ENCODE results near the gene CSRNP2.
"Not testable (repeated sequence)": the region's sequence is repeated elsewhere in the genome, so short reads cannot be mapped to it uniquely, and the experiment has no call there.

Gene CSRNP2

DNA sequence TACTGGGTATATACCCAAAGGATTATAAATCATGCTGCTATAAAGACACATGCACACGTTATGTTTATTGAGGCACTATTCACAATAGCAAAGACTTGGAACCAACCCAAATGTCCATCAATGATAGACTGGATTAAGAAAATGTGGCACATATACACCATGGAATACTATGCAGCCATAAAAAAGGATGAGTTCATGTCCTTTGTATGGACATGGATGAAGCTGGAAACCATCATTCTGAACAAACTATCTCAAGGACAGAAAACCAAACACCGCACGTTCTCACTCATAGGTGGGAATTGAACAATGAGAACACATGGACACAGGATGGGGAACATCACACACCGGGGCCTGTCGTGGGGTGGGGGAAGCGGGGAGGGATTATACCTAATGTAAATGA is 4.5 kb downstream of the CSRNP2 start:
- POLR2A ChIA-PET; DNase-seq; H3K27ac ChIP-seq (ENCODE audit: insufficient read depth in 1 of 2, low read depth in 1 of 2, low read length in 2 of 2, poor library complexity in 1 of 2, severe bottlenecking in 2 of 2); H3K36me3 ChIP-seq (ENCODE audit: control insufficient read depth in 4 of 4, insufficient read depth in 4 of 4, low read length in 3 of 4); H3K27me3 ChIP-seq (replicated peaks in 2 of 5; ENCODE audit: control insufficient read depth in 4 of 5, insufficient read depth in 5 of 5, low read length in 4 of 5); H3K9me3 ChIP-seq (ENCODE audit: control extremely low read depth in 1 of 5, control insufficient read depth in 4 of 5, insufficient read depth in 2 of 5, low read depth in 1 of 5, low read length in 4 of 5); H3K4me3 ChIP-seq (ENCODE audit: control insufficient read depth in 1 of 7, extremely low read depth in 1 of 7, insufficient read depth in 4 of 7, low read depth in 2 of 7, low read length in 6 of 7): not testable (repeated sequence)
- peaks cover 0 to 23% (median 16%) of the 10 kb centered on the region in 4 experiments for H3K4me1 ChIP-seq (ENCODE audit: control extremely low read depth in 1 of 4, control insufficient read depth in 4 of 4, insufficient read depth in 4 of 4, low read length in 3 of 4)
- CTCF ChIA-PET: interaction anchor here (1.6 kb wide), 1 partner anchor 32 kb away, joined by 4 read pairs; no protein-coding TSS in a partner anchor
- no CpG with 5 or more reads among the region's 6 CpGs for WGBS (ENCODE audit: insufficient coverage)

DNA sequence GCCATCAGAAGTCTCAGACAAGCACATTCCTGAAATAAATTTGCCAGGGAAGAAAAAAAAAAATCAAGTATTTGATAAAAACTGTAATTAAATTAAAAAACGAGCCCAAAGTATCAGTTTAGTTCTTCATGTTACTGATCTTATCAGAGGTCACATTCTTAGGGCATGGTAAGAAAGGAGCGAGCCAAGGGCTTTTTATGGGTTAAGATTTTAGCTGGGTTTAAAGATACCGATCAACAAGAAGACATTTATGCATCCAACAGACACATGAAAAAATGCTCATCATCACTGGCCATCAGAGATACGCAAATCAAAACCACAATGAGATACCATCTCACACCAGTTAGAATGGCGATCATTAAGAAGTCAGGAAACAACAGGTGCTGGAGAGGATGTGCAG is 5.0 kb downstream of the CSRNP2 start:
- POLR2A ChIA-PET; DNase-seq; H3K36me3 ChIP-seq (ENCODE audit: control insufficient read depth in 4 of 4, insufficient read depth in 4 of 4, low read length in 3 of 4); CTCF ChIA-PET; H3K27me3 ChIP-seq (replicated peaks in 2 of 5; ENCODE audit: control insufficient read depth in 4 of 5, insufficient read depth in 5 of 5, low read length in 4 of 5); H3K27ac ChIP-seq (ENCODE audit: insufficient read depth in 1 of 2, low read depth in 1 of 2, low read length in 2 of 2, poor library complexity in 1 of 2, severe bottlenecking in 2 of 2); H3K9me3 ChIP-seq (ENCODE audit: control extremely low read depth in 1 of 5, control insufficient read depth in 4 of 5, insufficient read depth in 2 of 5, low read depth in 1 of 5, low read length in 4 of 5); H3K4me3 ChIP-seq (ENCODE audit: control insufficient read depth in 1 of 7, extremely low read depth in 1 of 7, insufficient read depth in 4 of 7, low read depth in 2 of 7, low read length in 6 of 7): not testable (repeated sequence)
- peaks cover 0 to 20% (median 13%) of the 10 kb centered on the region in 4 experiments for H3K4me1 ChIP-seq (ENCODE audit: control extremely low read depth in 1 of 4, control insufficient read depth in 4 of 4, insufficient read depth in 4 of 4, low read length in 3 of 4)
- 60% methylated on average over 1 of the region's 5 CpGs for whole genome bisulfite sequencing (ENCODE audit: insufficient coverage)

DNA sequence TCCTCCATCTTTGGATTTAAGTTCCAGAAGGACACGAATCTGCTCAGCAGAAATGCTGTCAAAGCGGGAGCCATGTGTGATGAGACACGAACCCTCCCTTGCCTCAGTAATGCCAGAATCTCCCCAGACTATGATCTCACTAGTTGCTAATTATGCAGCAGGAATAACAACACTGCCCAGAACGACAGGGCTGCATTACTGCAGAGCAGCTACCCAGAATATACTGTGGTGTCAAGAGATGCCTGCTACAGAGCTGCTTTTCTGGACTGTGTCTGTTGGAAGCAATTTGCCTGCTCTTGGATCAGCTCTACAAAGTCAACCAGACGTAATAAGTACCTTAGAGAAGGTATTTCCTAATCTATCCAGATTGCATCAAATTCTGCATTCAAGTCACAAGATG is 5.5 kb downstream of the CSRNP2 start:
- no peak for DNase-seq
- ChIA-PET CTCF (interaction anchor here (1.5 kb wide), 1 partner anchor 13 kb away, joined by 4 read pairs; no protein-coding TSS in a partner anchor), POLR2A (no interaction called here)
- H3K4me3 ChIP-seq (ENCODE audit: control insufficient read depth in 1 of 7, extremely low read depth in 1 of 7, insufficient read depth in 4 of 7, low read depth in 2 of 7, low read length in 6 of 7): no peak overlapping the region
- no peaks in the 10 kb centered on the region for H3K9me3 ChIP-seq (ENCODE audit: control extremely low read depth in 1 of 5, control insufficient read depth in 4 of 5, insufficient read depth in 2 of 5, low read depth in 1 of 5, low read length in 4 of 5)
- H3K4me1 ChIP-seq (ENCODE audit: control extremely low read depth in 1 of 4, control insufficient read depth in 4 of 4, insufficient read depth in 4 of 4, low read length in 3 of 4): peaks cover 0 to 18% (median 12%) of the 10 kb centered on the region in 4 experiments
- H3K27ac ChIP-seq (ENCODE audit: insufficient read depth in 1 of 2, low read depth in 1 of 2, low read length in 2 of 2, poor library complexity in 1 of 2, severe bottlenecking in 2 of 2): no peak overlapping the region
- 93% methylated on average over 3 of the region's 5 CpGs for WGBS (ENCODE audit: insufficient coverage)
- H3K27me3 ChIP-seq (replicated peaks in 2 of 5; ENCODE audit: control insufficient read depth in 4 of 5, insufficient read depth in 5 of 5, low read length in 4 of 5): no peaks in the 10 kb centered on the region
- H3K36me3 ChIP-seq (ENCODE audit: control insufficient read depth in 4 of 4, insufficient read depth in 4 of 4, low read length in 3 of 4): peaks cover 4 to 10% (median 6%) of the 10 kb centered on the region in 4 experiments

DNA sequence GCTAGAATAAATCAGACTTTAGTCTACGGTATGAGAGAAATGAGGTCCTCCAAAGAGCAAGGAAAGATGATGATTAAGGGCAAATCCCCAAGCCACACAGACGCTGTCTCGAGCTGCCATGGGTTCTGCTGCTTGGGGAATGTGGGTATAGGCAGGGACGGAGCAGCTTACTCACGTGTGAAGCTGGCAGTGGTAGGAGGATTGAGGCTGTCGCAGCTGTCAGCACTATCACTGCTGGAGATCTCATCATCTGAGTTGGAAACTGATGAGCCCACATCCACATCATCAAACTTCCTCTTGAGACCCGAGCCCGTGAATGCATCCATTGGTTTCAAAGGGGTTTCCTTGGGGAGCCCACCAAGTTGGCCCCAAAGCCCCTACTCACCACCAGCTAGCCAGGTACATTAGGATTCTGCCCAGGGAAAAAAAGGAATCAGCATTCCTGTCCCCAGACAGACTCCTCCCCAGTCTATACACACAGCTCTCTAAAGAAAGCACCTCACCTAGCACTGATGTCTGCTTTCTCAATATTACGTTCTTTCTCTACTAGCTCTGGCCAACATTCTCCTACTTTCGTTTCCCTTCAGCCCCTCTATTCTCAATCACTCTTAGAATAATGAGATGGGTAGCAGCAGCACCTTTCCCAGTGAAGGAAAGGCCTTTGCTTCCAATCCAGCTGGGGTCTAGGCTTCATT is 7.0 kb downstream of the CSRNP2 start:
- no peak overlapping the region for H3K4me3 ChIP-seq (ENCODE audit: control insufficient read depth in 1 of 7, extremely low read depth in 1 of 7, insufficient read depth in 4 of 7, low read depth in 2 of 7, low read length in 6 of 7)
- peaks cover 0 to 5% (median 1%) of the 10 kb centered on the region in 4 experiments for H3K4me1 ChIP-seq (ENCODE audit: control extremely low read depth in 1 of 4, control insufficient read depth in 4 of 4, insufficient read depth in 4 of 4, low read length in 3 of 4)
- H3K27me3 ChIP-seq (replicated peaks in 2 of 5; ENCODE audit: control insufficient read depth in 4 of 5, insufficient read depth in 5 of 5, low read length in 4 of 5): no peaks in the 10 kb centered on the region
- H3K9me3 ChIP-seq (ENCODE audit: control extremely low read depth in 1 of 5, control insufficient read depth in 4 of 5, insufficient read depth in 2 of 5, low read depth in 1 of 5, low read length in 4 of 5): no peaks in the 10 kb centered on the region
- no peak overlapping the region for H3K27ac ChIP-seq (ENCODE audit: insufficient read depth in 1 of 2, low read depth in 1 of 2, low read length in 2 of 2, poor library complexity in 1 of 2, severe bottlenecking in 2 of 2)
- ChIA-PET POLR2A (interaction anchor here (0.5 kb wide), 1 partner anchor 137 kb away, joined by 3 read pairs; no protein-coding TSS in a partner anchor), CTCF (interaction anchor here (0.9 to 3.4 kb wide), 4 partner anchors 11 to 176 kb away, joined by 3 to 9 read pairs (median 4); no protein-coding TSS in a partner anchor)
- H3K36me3 ChIP-seq (ENCODE audit: control insufficient read depth in 4 of 4, insufficient read depth in 4 of 4, low read length in 3 of 4): peaks cover 11 to 23% (median 13%) of the 10 kb centered on the region in 4 experiments
- WGBS (ENCODE audit: insufficient coverage): 91% methylated on average over 7 of the region's 10 CpGs
- DNase-seq: no peak

DNA sequence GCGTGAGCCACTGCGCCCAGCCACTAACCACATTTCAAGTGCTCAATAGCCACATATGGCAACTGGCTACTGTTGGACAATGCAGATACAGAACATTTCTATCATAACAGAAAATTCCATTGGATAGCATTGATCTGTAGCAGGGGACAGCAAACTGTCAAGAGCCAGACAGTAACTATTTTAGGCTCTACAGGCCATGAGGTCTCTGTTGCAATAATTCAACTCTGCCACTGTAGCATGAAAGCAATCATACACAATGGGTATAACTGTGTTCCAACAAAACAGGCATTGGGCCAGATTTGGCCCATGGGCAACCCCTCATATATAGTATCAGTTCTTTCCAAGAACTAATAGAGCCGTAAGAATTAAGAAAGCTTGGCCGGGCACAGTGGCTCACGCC is 8.0 kb downstream of the CSRNP2 start:
- Histone ChIP-seq H3K9me3 (ENCODE audit: control extremely low read depth in 1 of 5, control insufficient read depth in 4 of 5, insufficient read depth in 2 of 5, low read depth in 1 of 5, low read length in 4 of 5) (no peaks in the 10 kb centered on the region), H3K36me3 (ENCODE audit: control insufficient read depth in 4 of 4, insufficient read depth in 4 of 4, low read length in 3 of 4) (peaks cover 12 to 31% (median 17%) of the 10 kb centered on the region in 4 experiments), H3K27ac (ENCODE audit: insufficient read depth in 1 of 2, low read depth in 1 of 2, low read length in 2 of 2, poor library complexity in 1 of 2, severe bottlenecking in 2 of 2) (no peak overlapping the region), H3K4me3 (ENCODE audit: control insufficient read depth in 1 of 7, extremely low read depth in 1 of 7, insufficient read depth in 4 of 7, low read depth in 2 of 7, low read length in 6 of 7) (no peak overlapping the region), H3K27me3 (replicated peaks in 2 of 5; ENCODE audit: control insufficient read depth in 4 of 5, insufficient read depth in 5 of 5, low read length in 4 of 5) (no peaks in the 10 kb centered on the region), H3K4me1 (ENCODE audit: control extremely low read depth in 1 of 4, control insufficient read depth in 4 of 4, insufficient read depth in 4 of 4, low read length in 3 of 4) (peaks cover 0 to 5% (median 1%) of the 10 kb centered on the region in 4 experiments)
- WGBS (ENCODE audit: insufficient coverage): 100% methylated on average over 5 of the region's 5 CpGs
- ChIA-PET CTCF (interaction anchor here (3.4 kb wide), 1 partner anchor 10 kb away, joined by 9 read pairs; no protein-coding TSS in a partner anchor), POLR2A (no interaction called here)
- no peak for DNase-seq

DNA sequence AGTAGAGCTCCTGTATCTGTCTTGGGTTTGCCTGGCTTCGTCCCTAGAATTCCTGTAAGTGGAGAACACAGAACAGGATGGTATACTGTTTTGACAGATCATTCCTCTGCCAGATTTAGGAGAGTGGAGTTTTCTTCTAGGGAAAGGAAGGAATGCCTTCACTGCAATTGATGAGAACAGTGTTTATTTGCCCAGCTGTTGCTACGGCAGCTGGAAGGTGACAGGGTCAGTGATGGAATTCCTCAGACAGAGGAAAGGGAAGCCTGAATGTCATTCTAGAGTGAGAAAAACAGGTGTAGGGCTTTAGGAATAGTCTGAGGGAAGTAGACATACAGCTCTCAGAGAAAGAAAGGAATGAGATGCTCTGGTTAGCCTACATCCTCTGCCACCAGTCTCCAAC is 11.7 kb downstream of the CSRNP2 start:
- peaks cover 16 to 56% (median 35%) of the 10 kb centered on the region in 4 experiments for H3K36me3 ChIP-seq (ENCODE audit: control insufficient read depth in 4 of 4, insufficient read depth in 4 of 4, low read length in 3 of 4)
- POLR2A ChIA-PET: interaction anchor here (0.5 kb wide), 1 partner anchor 180 kb away, joined by 4 read pairs; no protein-coding TSS in a partner anchor
- DNase-seq: no peak
- CTCF ChIA-PET: no interaction called here
- H3K27ac ChIP-seq (ENCODE audit: insufficient read depth in 1 of 2, low read depth in 1 of 2, low read length in 2 of 2, poor library complexity in 1 of 2, severe bottlenecking in 2 of 2): no peak overlapping the region
- no peaks in the 10 kb centered on the region for H3K9me3 ChIP-seq (ENCODE audit: control extremely low read depth in 1 of 5, control insufficient read depth in 4 of 5, insufficient read depth in 2 of 5, low read depth in 1 of 5, low read length in 4 of 5)
- no peak overlapping the region for H3K4me3 ChIP-seq (ENCODE audit: control insufficient read depth in 1 of 7, extremely low read depth in 1 of 7, insufficient read depth in 4 of 7, low read depth in 2 of 7, low read length in 6 of 7)
- peaks cover 0 to 5% (median 1%) of the 10 kb centered on the region in 4 experiments for H3K4me1 ChIP-seq (ENCODE audit: control extremely low read depth in 1 of 4, control insufficient read depth in 4 of 4, insufficient read depth in 4 of 4, low read length in 3 of 4)
- H3K27me3 ChIP-seq (replicated peaks in 2 of 5; ENCODE audit: control insufficient read depth in 4 of 5, insufficient read depth in 5 of 5, low read length in 4 of 5): no peaks in the 10 kb centered on the region
- 94% methylated on average over 2 of the region's 2 CpGs for WGBS (ENCODE audit: insufficient coverage)

DNA sequence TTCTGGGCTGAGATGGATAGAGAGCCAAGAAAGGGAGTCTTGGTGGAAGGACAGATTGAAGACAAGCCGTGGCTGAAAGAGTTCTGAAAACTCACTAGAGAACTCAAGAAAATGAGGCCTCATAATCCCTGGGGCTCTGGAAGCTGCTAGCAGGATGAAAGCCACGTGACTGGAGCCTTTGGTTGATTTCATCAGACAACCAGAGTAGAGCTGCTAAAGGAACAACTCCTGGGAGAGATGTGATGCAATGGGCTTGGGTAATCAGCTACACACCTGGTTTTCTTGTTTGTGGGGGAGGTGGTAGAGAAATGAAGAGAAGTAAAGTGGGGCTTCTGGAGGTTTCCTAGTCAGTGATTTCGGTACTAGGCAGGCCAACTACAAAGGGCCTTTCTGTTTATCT is 13.4 kb downstream of the CSRNP2 start:
- WGBS (ENCODE audit: insufficient coverage): 95% methylated on average over 2 of the region's 3 CpGs
- H3K4me3 ChIP-seq (ENCODE audit: control insufficient read depth in 1 of 7, extremely low read depth in 1 of 7, insufficient read depth in 4 of 7, low read depth in 2 of 7, low read length in 6 of 7): no peak overlapping the region
- H3K27me3 ChIP-seq (replicated peaks in 2 of 5; ENCODE audit: control insufficient read depth in 4 of 5, insufficient read depth in 5 of 5, low read length in 4 of 5): no peaks in the 10 kb centered on the region
- H3K27ac ChIP-seq (ENCODE audit: insufficient read depth in 1 of 2, low read depth in 1 of 2, low read length in 2 of 2, poor library complexity in 1 of 2, severe bottlenecking in 2 of 2): no peak overlapping the region
- H3K4me1 ChIP-seq (ENCODE audit: control extremely low read depth in 1 of 4, control insufficient read depth in 4 of 4, insufficient read depth in 4 of 4, low read length in 3 of 4): no peaks in the 10 kb centered on the region
- POLR2A ChIA-PET: no interaction called here
- peaks cover 18 to 69% (median 44%) of the 10 kb centered on the region in 4 experiments for H3K36me3 ChIP-seq (ENCODE audit: control insufficient read depth in 4 of 4, insufficient read depth in 4 of 4, low read length in 3 of 4)
- no peaks in the 10 kb centered on the region for H3K9me3 ChIP-seq (ENCODE audit: control extremely low read depth in 1 of 5, control insufficient read depth in 4 of 5, insufficient read depth in 2 of 5, low read depth in 1 of 5, low read length in 4 of 5)
- no peak for DNase-seq
- CTCF ChIA-PET: interaction anchor here (1.3 kb wide), 1 partner anchor 44 kb away, joined by 3 read pairs; the partner anchor contains the start of gene SLC11A2
